PC-3 (cell line): ENCODE measurements around the gene TLDC2. TPM values are rescaled to one million over a fixed set of nuclear protein-coding genes. Genes with fewer than 3 reads are reported as not detected.

ENCODE experiments used
- ATAC-seq: fragments of 200-7000 bp; cut with Tn5 transposase; 2 replicates; pipeline ENCODE4 v1.9.1; 2020; ENCODE audit warnings: mild to moderate bottlenecking, moderate library complexity
- BruUV-seq: library from RNA; stranded (reverse); fragments of 400-500 nt; replicated peaks from 2 replicates; lab custom pipeline; 2021; lab: Mats Ljungman, UMichigan
- CTCF ChIA-PET: fragments of 300-600 bp; sonication (Branson Sonifier 250); formaldehyde crosslinking; loops from one replicate; lab custom pipeline; 2022; ENCODE audit warnings: antibody characterized with exemption; lab: Charles Lee
- POLR2A ChIA-PET: fragments of 300-600 bp; sonication (Branson Sonifier 250); formaldehyde crosslinking; loops from one replicate; lab custom pipeline; 2022; ENCODE audit warnings: antibody characterized with exemption; ENCODE audit not compliant: unreplicated experiment; lab: Charles Lee
- DNase-seq: peaks from one replicate; pipeline ENCODE4 v3.0.0-alpha.2; 2015
- H2AFZ ChIP-seq: fragments of 300-600 bp; sonication (generic); 2 replicates; pipeline ENCODE4 v1.6.0; 2016; ENCODE audit warnings: antibody characterized with exemption, low read length
- H3F3A ChIP-seq: fragments of 300-600 bp; sonication (generic); one replicate; pipeline ENCODE4 v1.6.0; 2017; ENCODE audit warnings: antibody characterized with exemption, low read length, control low read depth, mild to moderate bottlenecking; ENCODE audit not compliant: unreplicated experiment
- H3K27ac ChIP-seq: fragments of 300-600 bp; sonication (generic); 2 replicates; pipeline ENCODE4 v1.5.1; 2016; ENCODE audit warnings: mild to moderate bottlenecking, low read length
- H3K27me3 ChIP-seq: fragments of 300-600 bp; sonication (generic); 2 replicates; pipeline ENCODE4 v1.6.1; 2016; ENCODE audit warnings: low read length, mixed read lengths
- H3K36me3 ChIP-seq: fragments of 300-600 bp; sonication (generic); 2 replicates; pipeline ENCODE4 v1.6.1; 2016; ENCODE audit warnings: low read depth, mixed run types, low read length, mixed read lengths
- H3K4me1 ChIP-seq: fragments of 300-600 bp; sonication (generic); 2 replicates; pipeline ENCODE4 v1.5.1; 2016; ENCODE audit warnings: low read length; ENCODE audit not compliant: insufficient read depth
- H3K4me2 ChIP-seq: fragments of 300-600 bp; sonication (generic); 2 replicates; pipeline ENCODE4 v1.6.0; 2016; ENCODE audit warnings: low read length
- H3K4me3 ChIP-seq: fragments of 300-600 bp; sonication (generic); 2 replicates; pipeline ENCODE4 v1.5.1; 2016; ENCODE audit warnings: mild to moderate bottlenecking, low read length, mixed read lengths
- H3K79me2 ChIP-seq: fragments of 300-600 bp; sonication (generic); 2 replicates; pipeline ENCODE4 v1.6.1; 2017; ENCODE audit warnings: low read length, mixed read lengths
- H3K9ac ChIP-seq: fragments of 300-600 bp; sonication (generic); 2 replicates; pipeline ENCODE4 v1.6.0; 2016; ENCODE audit warnings: mild to moderate bottlenecking, low read length
- H3K9me2 ChIP-seq: fragments of 300-600 bp; sonication (generic); replicated peaks from 2 replicates; pipeline ENCODE4 v1.6.1; 2016; ENCODE audit warnings: mixed run types, low read length, mixed read lengths
- H3K9me3 ChIP-seq: fragments of 300-600 bp; sonication (generic); 2 replicates; pipeline ENCODE4 v1.6.1; 2016; ENCODE audit warnings: low read length, mixed read lengths
- H4K20me1 ChIP-seq: fragments of 300-600 bp; sonication (generic); 2 replicates; pipeline ENCODE4 v1.6.1; 2016; ENCODE audit warnings: low read length, mixed read lengths
- CTCF ChIP-seq: fragments of 300-600 bp; sonication (generic); conservative IDR thresholded peaks from 2 replicates; pipeline ENCODE4 v1.5.1; 2017; ENCODE audit warnings: antibody characterized with exemption, low read depth, mild to moderate bottlenecking, low read length
- EZH2 ChIP-seq: fragments of 300-600 bp; sonication (generic); IDR thresholded peaks from one replicate; pipeline ENCODE4 v1.6.1; 2017; ENCODE audit warnings: antibody characterized with exemption, mild to moderate bottlenecking, low read length; ENCODE audit not compliant: unreplicated experiment
- EZH2phosphoT487 ChIP-seq: fragments of 300-600 bp; sonication (generic); IDR thresholded peaks from 2 replicates; pipeline ENCODE4 v1.6.1; 2018; ENCODE audit warnings: mild to moderate bottlenecking, antibody characterized with exemption, low read length, borderline replicate concordance
- intact Hi-C: fragments of 100-400 bp; cut with micrococcal nuclease; formaldehyde crosslinking; loops from 2 replicates; pipeline ENCODE4 v1.9.0; 2023
- total RNA-seq: library from RNA; depleted of rRNA; stranded (reverse); fragments of >200 nt; gene quantifications from 2 replicates; pipeline ENCODE4 v1.2.3, GENCODE V29; 2014

TLDC2 gene
- total RNA-seq, 1 experiment from 2014 or later: not detected

- peaks cover 18% of the 10 kb centered on the region for H3K4me1 ChIP-seq
- peaks cover 15% of the 10 kb centered on the region; the same call in 1 of the 2 replicates for H4K20me1 ChIP-seq
- H3K9ac ChIP-seq: no peak overlapping the region
- CTCF ChIA-PET: interaction anchor here (0.6 kb wide), 1 partner anchor 19 kb away, joined by 3 read pairs; no protein-coding TSS in a partner anchor
- H3K27me3 ChIP-seq: no peaks in the 10 kb centered on the region
- H3K4me3 ChIP-seq: no peak overlapping the region
- DNase-seq (no peak), ATAC-seq (no peak)
- BruUV-seq: no TSS peak
- POLR2A ChIA-PET: no interaction called here
- TF ChIP-seq CTCF: no peak
- TF ChIP-seq EZH2: no peak
- TF ChIP-seq EZH2phosphoT487: no peak
- intact Hi-C loops: no loop called here
- peaks cover 94% of the 10 kb centered on the region for H3K79me2 ChIP-seq
- H3K27ac ChIP-seq: no peak overlapping the region
- H3K36me3 ChIP-seq: 0 out of 2 replicates have a peak, but pooled peaks cover 3% of the 10 kb centered on the region
- no peak overlapping the region for H3K4me2 ChIP-seq
- H3F3A ChIP-seq: no peaks in the 10 kb centered on the region
- no peaks in the 10 kb centered on the region for H3K9me2 ChIP-seq
- H2AFZ ChIP-seq: no peak overlapping the region
- H3K9me3 ChIP-seq: no peaks in the 10 kb centered on the region
Measured at GRCh38 chr20:36855241-36855657, 20.7 kb upstream of the TLDC2 start.

GRCh38 chr20:36856195-36856594 is 19.7 kb upstream of the TLDC2 start:
- BruUV-seq: no TSS peak
- Histone ChIP-seq H3K9ac (no peak overlapping the region), H3K4me2 (peak overlapping the region; percentile 20; the same call in 1 of the 2 replicates)

More at GRCh38 chr20:36856195-36856594, 19.7 kb upstream of the TLDC2 start:
- no peak overlapping the region for H3K4me3 ChIP-seq
- ChIA-PET CTCF (interaction anchor here (0.5 to 0.6 kb wide), 2 partner anchors 20 to 155 kb away, joined by 3 read pairs; no protein-coding TSS in a partner anchor), POLR2A (interaction anchor here (0.5 to 1.0 kb wide), 2 partner anchors 21 to 395 kb away, joined by 3 to 5 read pairs; no protein-coding TSS in a partner anchor)
- H3K9me2 ChIP-seq: no peaks in the 10 kb centered on the region
- TF ChIP-seq CTCF: no peak
- no peak for TF ChIP-seq EZH2phosphoT487
- TF ChIP-seq EZH2: no peak
- intact Hi-C loops: no loop called here
- H3F3A ChIP-seq: no peaks in the 10 kb centered on the region
- H3K36me3 ChIP-seq: 0 out of 2 replicates have a peak, but pooled peaks cover 3% of the 10 kb centered on the region
- H2AFZ ChIP-seq: no peak overlapping the region
- H3K27ac ChIP-seq: 0 out of 2 replicates have a peak overlapping the region, but pooled peaks have one; percentile 5
- H4K20me1 ChIP-seq: peaks cover 14% of the 10 kb centered on the region; the same call in 1 of the 2 replicates
- peak; percentile 52 for ATAC-seq
- H3K27me3 ChIP-seq: no peaks in the 10 kb centered on the region
- peaks cover 28% of the 10 kb centered on the region for H3K4me1 ChIP-seq
- peaks cover 95% of the 10 kb centered on the region for H3K79me2 ChIP-seq
- no peaks in the 10 kb centered on the region for H3K9me3 ChIP-seq
- DNase-seq: peak; percentile 38
